SK-N-SH treated with all-trans-retinoic acid at 6 μM for 48 hours (cell line): ENCODE data around the gene PEAR1.

Experiments
- ATAC-seq: fragments of 200-7000 bp; cut with Tn5 transposase; 3 replicates; pipeline ENCODE4 v1.9.1; 2020; ENCODE audit warnings: mild to moderate bottlenecking, moderate library complexity
- ARNTL ChIP-seq: fragments of 450-650 bp; formaldehyde crosslinking; IDR thresholded peaks from 2 replicates; pipeline ENCODE4 v1.5.0; 2020; ENCODE audit warnings: low read depth, mild to moderate bottlenecking, moderate library complexity, borderline replicate concordance
- BACH2 ChIP-seq: fragments of 250-450 bp; sonication (Bioruptor Pico); IDR thresholded peaks from 2 replicates; pipeline ENCODE4 v1.9.0; 2021; ENCODE audit warnings: mild to moderate bottlenecking, borderline replicate concordance
- CSDC2 ChIP-seq: fragments of 250-450 bp; sonication (Bioruptor Pico); IDR thresholded peaks from 2 replicates; pipeline ENCODE4 v1.5.0; 2020; ENCODE audit warnings: mild to moderate bottlenecking, moderate library complexity
- ESRRG ChIP-seq: fragments of 250-450 bp; sonication (Bioruptor Pico); IDR thresholded peaks from 2 replicates; pipeline ENCODE4 v1.6.1; 2021; ENCODE audit warnings: mild to moderate bottlenecking
- ISL1 ChIP-seq: fragments of 250-450 bp; sonication (Bioruptor Pico); IDR thresholded peaks from 2 replicates; pipeline ENCODE4 v2.1.2; 2022; ENCODE audit warnings: mild to moderate bottlenecking, moderate library complexity
- PPARA ChIP-seq: fragments of 250-450 bp; sonication (Bioruptor Pico); IDR thresholded peaks from 2 replicates; pipeline ENCODE4 v1.5.0; 2020; ENCODE audit warnings: mild to moderate bottlenecking, borderline replicate concordance
- RARB ChIP-seq: fragments of 250-450 bp; sonication (Bioruptor Pico); IDR thresholded peaks from 2 replicates; pipeline ENCODE4 v1.8.0; 2021; ENCODE audit warnings: mild to moderate bottlenecking, moderate library complexity
- SNAI2 ChIP-seq: fragments of 250-450 bp; sonication (Bioruptor Pico); IDR thresholded peaks from 2 replicates; pipeline ENCODE4 v1.5.0; 2020; ENCODE audit warnings: mild to moderate bottlenecking, moderate library complexity
- TCF4 ChIP-seq: fragments of 250-450 bp; sonication (Bioruptor Pico); IDR thresholded peaks from 2 replicates; pipeline ENCODE4 v1.8.0; 2021; ENCODE audit warnings: mild to moderate bottlenecking, moderate library complexity, borderline replicate concordance
- TOX ChIP-seq: fragments of 250-450 bp; sonication (Bioruptor Pico); IDR thresholded peaks from 2 replicates; pipeline ENCODE4 v1.8.0; 2021; ENCODE audit warnings: mild to moderate bottlenecking, moderate library complexity, borderline replicate concordance
- ZC3H10 ChIP-seq: fragments of 250-450 bp; sonication (Bioruptor Pico); IDR thresholded peaks from 2 replicates; pipeline ENCODE4 v1.5.1; 2021; ENCODE audit warnings: mild to moderate bottlenecking, moderate library complexity
- ZFP3 ChIP-seq: fragments of 250-450 bp; sonication (Bioruptor Pico); IDR thresholded peaks from 2 replicates; pipeline ENCODE4 v1.5.0; 2020; ENCODE audit warnings: mild to moderate bottlenecking, moderate library complexity
- ZNF565 ChIP-seq: fragments of 450-650 bp; formaldehyde crosslinking; conservative IDR thresholded peaks from 2 replicates; pipeline ENCODE4 v1.5.0; 2020; ENCODE audit warnings: low read depth, mild to moderate bottlenecking, moderate library complexity
- ZNF70 ChIP-seq: fragments of 450-650 bp; formaldehyde crosslinking; IDR thresholded peaks from 2 replicates; pipeline ENCODE4 v1.5.0; 2020; ENCODE audit warnings: mild to moderate bottlenecking, moderate library complexity
- ZNF8 ChIP-seq: fragments of 450-650 bp; formaldehyde crosslinking; IDR thresholded peaks from 2 replicates; pipeline ENCODE4 v1.5.0; 2020; ENCODE audit warnings: mild to moderate bottlenecking, moderate library complexity
- TF ChIP-seq, protein P1 (sequence below): fragments of 250-450 bp; sonication (Bioruptor Pico); IDR thresholded peaks from 2 replicates; pipeline ENCODE4 v1.5.1; 2021; ENCODE audit warnings: mild to moderate bottlenecking, moderate library complexity
- TF ChIP-seq, protein P2 (sequence below): fragments of 250-450 bp; sonication (Bioruptor Pico); IDR thresholded peaks from 2 replicates; pipeline ENCODE4 v1.5.0; 2020; ENCODE audit warnings: mild to moderate bottlenecking, moderate library complexity
- TF ChIP-seq, protein P3 (sequence below): fragments of 250-450 bp; sonication (Bioruptor Pico); IDR thresholded peaks from 2 replicates; pipeline ENCODE4 v1.8.0; 2020; ENCODE audit warnings: mild to moderate bottlenecking, moderate library complexity, borderline replicate concordance
- TF ChIP-seq, protein P4 (sequence below): fragments of 250-450 bp; sonication (Bioruptor Pico); IDR thresholded peaks from 2 replicates; pipeline ENCODE4 v1.5.1; 2020; ENCODE audit warnings: low read depth, mild to moderate bottlenecking, moderate library complexity
- TF ChIP-seq, protein P5 (sequence below): fragments of 250-450 bp; sonication (Bioruptor Pico); IDR thresholded peaks from 2 replicates; pipeline ENCODE4 v1.8.0; 2021; ENCODE audit warnings: low read depth, mild to moderate bottlenecking, moderate library complexity, borderline replicate concordance

PEAR1 gene

DNA sequence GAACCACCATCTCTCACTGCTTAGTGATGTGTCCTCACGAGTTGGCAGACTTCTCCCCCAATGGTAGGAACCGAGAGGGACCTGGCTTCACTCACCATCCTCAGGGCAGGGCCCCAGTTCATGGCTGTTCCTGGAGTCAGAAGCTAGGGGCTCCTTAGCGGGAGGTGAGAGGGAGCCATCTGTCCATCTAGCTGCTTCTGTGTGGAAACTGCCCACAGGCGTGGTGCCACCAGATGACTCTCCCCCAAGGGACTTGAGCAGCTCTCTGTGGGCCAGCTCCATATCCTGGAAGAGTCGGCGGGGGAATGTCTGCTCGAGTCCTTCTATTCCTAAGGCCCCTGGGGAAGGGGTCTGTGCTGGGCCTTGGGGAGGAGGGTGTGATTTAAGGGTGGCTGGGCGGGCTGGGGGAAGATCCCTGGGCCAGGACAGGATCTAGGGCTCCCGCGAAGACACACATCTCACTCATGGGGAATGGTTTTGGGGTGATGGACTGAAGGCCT lies 43.3 kb downstream of the PEAR1 start:
- no peak for ATAC-seq
- TF ChIP-seq ESRRG (CRISPR knock-in tag) (no peak), PPARA (CRISPR knock-in tag) (no peak)

DNA sequence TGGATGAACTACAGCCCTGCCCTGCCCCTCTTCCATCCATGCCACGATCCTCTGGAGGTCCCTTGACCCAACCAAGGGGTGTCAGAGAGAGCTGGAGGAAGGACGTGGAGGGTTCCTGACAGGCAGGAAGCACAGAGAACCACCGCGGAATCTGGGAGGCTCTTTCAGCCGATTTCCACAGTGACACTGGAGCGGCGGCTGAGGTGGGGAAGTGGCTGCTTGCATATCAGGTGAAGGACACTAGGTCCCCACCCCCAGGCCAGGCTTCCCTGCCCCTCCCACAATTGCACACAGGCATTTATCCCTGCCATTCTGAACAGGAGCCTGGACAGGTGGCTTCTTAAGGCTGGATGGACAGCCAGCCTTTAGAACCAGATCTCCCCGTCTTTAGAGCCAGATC lies 44.4 kb downstream of the PEAR1 start:
- TF ChIP-seq RARB (no peak), ESRRG (CRISPR knock-in tag) (no peak), TOX (CRISPR knock-in tag) (no peak), BACH2 (CRISPR knock-in tag) (no peak), PPARA (CRISPR knock-in tag) (no peak), ZFP3 (CRISPR knock-in tag) (no peak), ZC3H10 (no peak), ISL1 (CRISPR knock-in tag) (no peak), ARNTL (CRISPR knock-in tag) (no peak), ZNF8 (no peak), SNAI2 (no peak), CSDC2 (CRISPR knock-in tag) (no peak), ZNF565 (CRISPR knock-in tag) (no peak)
- TF ChIP-seq, protein P1, sequence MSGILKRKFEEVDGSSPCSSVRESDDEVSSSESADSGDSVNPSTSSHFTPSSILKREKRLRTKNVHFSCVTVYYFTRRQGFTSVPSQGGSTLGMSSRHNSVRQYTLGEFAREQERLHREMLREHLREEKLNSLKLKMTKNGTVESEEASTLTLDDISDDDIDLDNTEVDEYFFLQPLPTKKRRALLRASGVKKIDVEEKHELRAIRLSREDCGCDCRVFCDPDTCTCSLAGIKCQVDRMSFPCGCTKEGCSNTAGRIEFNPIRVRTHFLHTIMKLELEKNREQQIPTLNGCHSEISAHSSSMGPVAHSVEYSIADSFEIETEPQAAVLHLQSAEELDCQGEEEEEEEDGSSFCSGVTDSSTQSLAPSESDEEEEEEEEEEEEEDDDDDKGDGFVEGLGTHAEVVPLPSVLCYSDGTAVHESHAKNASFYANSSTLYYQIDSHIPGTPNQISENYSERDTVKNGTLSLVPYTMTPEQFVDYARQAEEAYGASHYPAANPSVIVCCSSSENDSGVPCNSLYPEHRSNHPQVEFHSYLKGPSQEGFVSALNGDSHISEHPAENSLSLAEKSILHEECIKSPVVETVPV, result no peak
- TF ChIP-seq, protein P2, sequence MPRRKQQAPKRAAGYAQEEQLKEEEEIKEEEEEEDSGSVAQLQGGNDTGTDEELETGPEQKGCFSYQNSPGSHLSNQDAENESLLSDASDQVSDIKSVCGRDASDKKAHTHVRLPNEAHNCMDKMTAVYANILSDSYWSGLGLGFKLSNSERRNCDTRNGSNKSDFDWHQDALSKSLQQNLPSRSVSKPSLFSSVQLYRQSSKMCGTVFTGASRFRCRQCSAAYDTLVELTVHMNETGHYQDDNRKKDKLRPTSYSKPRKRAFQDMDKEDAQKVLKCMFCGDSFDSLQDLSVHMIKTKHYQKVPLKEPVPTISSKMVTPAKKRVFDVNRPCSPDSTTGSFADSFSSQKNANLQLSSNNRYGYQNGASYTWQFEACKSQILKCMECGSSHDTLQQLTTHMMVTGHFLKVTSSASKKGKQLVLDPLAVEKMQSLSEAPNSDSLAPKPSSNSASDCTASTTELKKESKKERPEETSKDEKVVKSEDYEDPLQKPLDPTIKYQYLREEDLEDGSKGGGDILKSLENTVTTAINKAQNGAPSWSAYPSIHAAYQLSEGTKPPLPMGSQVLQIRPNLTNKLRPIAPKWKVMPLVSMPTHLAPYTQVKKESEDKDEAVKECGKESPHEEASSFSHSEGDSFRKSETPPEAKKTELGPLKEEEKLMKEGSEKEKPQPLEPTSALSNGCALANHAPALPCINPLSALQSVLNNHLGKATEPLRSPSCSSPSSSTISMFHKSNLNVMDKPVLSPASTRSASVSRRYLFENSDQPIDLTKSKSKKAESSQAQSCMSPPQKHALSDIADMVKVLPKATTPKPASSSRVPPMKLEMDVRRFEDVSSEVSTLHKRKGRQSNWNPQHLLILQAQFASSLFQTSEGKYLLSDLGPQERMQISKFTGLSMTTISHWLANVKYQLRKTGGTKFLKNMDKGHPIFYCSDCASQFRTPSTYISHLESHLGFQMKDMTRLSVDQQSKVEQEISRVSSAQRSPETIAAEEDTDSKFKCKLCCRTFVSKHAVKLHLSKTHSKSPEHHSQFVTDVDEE (CRISPR knock-in tag), result no peak
- TF ChIP-seq, protein P3, sequence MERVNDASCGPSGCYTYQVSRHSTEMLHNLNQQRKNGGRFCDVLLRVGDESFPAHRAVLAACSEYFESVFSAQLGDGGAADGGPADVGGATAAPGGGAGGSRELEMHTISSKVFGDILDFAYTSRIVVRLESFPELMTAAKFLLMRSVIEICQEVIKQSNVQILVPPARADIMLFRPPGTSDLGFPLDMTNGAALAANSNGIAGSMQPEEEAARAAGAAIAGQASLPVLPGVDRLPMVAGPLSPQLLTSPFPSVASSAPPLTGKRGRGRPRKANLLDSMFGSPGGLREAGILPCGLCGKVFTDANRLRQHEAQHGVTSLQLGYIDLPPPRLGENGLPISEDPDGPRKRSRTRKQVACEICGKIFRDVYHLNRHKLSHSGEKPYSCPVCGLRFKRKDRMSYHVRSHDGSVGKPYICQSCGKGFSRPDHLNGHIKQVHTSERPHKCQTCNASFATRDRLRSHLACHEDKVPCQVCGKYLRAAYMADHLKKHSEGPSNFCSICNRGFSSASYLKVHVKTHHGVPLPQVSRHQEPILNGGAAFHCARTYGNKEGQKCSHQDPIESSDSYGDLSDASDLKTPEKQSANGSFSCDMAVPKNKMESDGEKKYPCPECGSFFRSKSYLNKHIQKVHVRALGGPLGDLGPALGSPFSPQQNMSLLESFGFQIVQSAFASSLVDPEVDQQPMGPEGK, result no peak
- TF ChIP-seq, protein P4, sequence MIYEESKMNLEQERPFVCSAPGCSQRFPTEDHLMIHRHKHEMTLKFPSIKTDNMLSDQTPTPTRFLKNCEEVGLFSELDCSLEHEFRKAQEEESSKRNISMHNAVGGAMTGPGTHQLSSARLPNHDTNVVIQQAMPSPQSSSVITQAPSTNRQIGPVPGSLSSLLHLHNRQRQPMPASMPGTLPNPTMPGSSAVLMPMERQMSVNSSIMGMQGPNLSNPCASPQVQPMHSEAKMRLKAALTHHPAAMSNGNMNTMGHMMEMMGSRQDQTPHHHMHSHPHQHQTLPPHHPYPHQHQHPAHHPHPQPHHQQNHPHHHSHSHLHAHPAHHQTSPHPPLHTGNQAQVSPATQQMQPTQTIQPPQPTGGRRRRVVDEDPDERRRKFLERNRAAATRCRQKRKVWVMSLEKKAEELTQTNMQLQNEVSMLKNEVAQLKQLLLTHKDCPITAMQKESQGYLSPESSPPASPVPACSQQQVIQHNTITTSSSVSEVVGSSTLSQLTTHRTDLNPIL, result no peak
- ATAC-seq, result no peak

DNA sequence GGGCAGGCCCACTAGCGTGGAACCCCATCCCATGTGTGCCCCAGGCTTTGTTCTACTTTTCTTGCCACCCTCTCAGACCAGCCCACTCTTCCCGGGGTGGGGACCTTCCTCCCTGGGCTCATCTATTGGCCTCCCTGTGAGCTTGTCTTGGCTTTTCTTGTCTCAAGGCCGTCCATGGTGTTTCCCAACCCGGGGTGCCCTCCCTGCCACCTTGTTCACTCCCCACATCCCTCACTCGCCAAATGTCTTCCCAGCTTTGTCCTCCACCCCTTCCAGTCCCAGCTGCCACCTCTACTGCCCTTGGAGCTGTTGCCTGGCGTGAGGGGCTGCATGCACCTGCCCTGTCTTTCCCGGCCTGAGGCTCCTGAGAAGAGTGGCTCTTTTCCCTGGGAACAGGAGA lies 45.3 kb downstream of the PEAR1 start:
- no peak for ATAC-seq
- TF ChIP-seq ZNF70 (CRISPR knock-in tag) (no peak), TOX (CRISPR knock-in tag) (no peak), ISL1 (CRISPR knock-in tag) (no peak), TCF4 (CRISPR knock-in tag) (no peak), PPARA (CRISPR knock-in tag) (no peak), BACH2 (CRISPR knock-in tag) (no peak), ZC3H10 (no peak), ZNF8 (no peak), ZFP3 (CRISPR knock-in tag) (no peak), ARNTL (CRISPR knock-in tag) (no peak), SNAI2 (no peak)
- TF ChIP-seq, protein P5, sequence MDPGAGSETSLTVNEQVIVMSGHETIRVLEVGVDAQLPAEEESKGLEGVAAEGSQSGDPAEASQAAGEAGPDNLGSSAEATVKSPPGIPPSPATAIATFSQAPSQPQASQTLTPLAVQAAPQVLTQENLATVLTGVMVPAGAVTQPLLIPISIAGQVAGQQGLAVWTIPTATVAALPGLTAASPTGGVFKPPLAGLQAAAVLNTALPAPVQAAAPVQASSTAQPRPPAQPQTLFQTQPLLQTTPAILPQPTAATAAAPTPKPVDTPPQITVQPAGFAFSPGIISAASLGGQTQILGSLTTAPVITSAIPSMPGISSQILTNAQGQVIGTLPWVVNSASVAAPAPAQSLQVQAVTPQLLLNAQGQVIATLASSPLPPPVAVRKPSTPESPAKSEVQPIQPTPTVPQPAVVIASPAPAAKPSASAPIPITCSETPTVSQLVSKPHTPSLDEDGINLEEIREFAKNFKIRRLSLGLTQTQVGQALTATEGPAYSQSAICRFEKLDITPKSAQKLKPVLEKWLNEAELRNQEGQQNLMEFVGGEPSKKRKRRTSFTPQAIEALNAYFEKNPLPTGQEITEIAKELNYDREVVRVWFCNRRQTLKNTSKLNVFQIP (CRISPR knock-in tag), result no peak
- TF ChIP-seq, protein P4, result no peak
- TF ChIP-seq, protein P2 (CRISPR knock-in tag), result no peak
